HCT116 (cell line): ENCODE results near the gene ZBTB7C.

Source experiments
- CEBPB ChIP-seq: IDR thresholded peaks from 2 replicates; pipeline ENCODE4 v1.6.1; 2012; ENCODE audit warnings: low read depth
- CTCF ChIP-seq, 3 experiments: fragments of 200-600 bp in 1 of 3; sonication (generic) in 1 of 3; IDR thresholded peaks in 2 of 3; conservative IDR thresholded peaks in 1 of 3; 2 replicates each; pipeline ENCODE4 v1.5.1; 2012 to 2017; ENCODE audit warnings: low read depth in 2 of 3, low read length in 2 of 3, antibody characterized with exemption in 1 of 3, borderline replicate concordance in 1 of 3, control low read depth in 1 of 3, mild to moderate bottlenecking in 1 of 3, mixed read lengths in 1 of 3, mixed run types in 1 of 3, moderate library complexity in 1 of 3; ENCODE audit not compliant: insufficient read depth in 1 of 3
- EGR1 ChIP-seq: IDR thresholded peaks from 2 replicates; pipeline ENCODE4 v1.6.1; 2012; ENCODE audit warnings: low read depth
- JUND ChIP-seq: IDR thresholded peaks from 2 replicates; pipeline ENCODE4 v1.6.1; 2012
- POLR2A ChIP-seq: IDR thresholded peaks from 2 replicates; pipeline ENCODE4 v1.7.0; 2011; ENCODE audit warnings: borderline replicate concordance; ENCODE audit not compliant: insufficient read depth, insufficient read length; ENCODE audit errors: extremely low read depth
- POLR2AphosphoS5 ChIP-seq: IDR thresholded peaks from 2 replicates; pipeline ENCODE4 v1.6.1; 2011; ENCODE audit warnings: mild to moderate bottlenecking, low read depth, low read length, moderate library complexity
- RAD21 ChIP-seq: IDR thresholded peaks from 2 replicates; pipeline ENCODE4 v1.6.1; 2012; ENCODE audit warnings: low read depth, mild to moderate bottlenecking
- REST ChIP-seq: IDR thresholded peaks from 2 replicates; pipeline ENCODE4 v1.6.1; 2012; ENCODE audit warnings: low read depth
- TCF7L2 ChIP-seq: IDR thresholded peaks from 2 replicates; pipeline ENCODE4 v1.7.0; 2011; ENCODE audit warnings: borderline replicate concordance, inconsistent platforms; ENCODE audit not compliant: insufficient read depth, insufficient read length; ENCODE audit errors: extremely low read depth
- ZNF274 ChIP-seq: fragments of 200-500 bp; sonication (Bioruptor generic); IDR thresholded peaks from 2 replicates; pipeline ENCODE4 v1.6.1; 2014; ENCODE audit warnings: mild to moderate bottlenecking, low read depth, low read length, inconsistent platforms

GRCh38 chr18:48452861-48453323 is 43.7 kb upstream of the ZBTB7C start:
- no peak for TF ChIP-seq CTCF (IDR thresholded peaks at IDR 0.05 in 2 of 3, conservative IDR thresholded peaks at IDR 0.05 in 1 of 3; ENCODE audit: borderline replicate concordance in 1 of 3, insufficient read depth in 1 of 3, low read depth in 2 of 3, low read length in 2 of 3)
- TF ChIP-seq POLR2A = no peak
- TF ChIP-seq RAD21 = no peak
- no peak for TF ChIP-seq POLR2AphosphoS5
- TF ChIP-seq EGR1 = no peak
- no peak for TF ChIP-seq TCF7L2
- TF ChIP-seq CEBPB = no peak
- no peak for TF ChIP-seq REST
- TF ChIP-seq JUND = no peak
- TF ChIP-seq ZNF274 = no peak
